Uterus (tissue), 2 donors: ENCODE data around the gene MTFR1L.

Experiments used
- CTCF ChIP-seq, 4 experiments: fragments of 200-600 bp in 2 of 4; fragments of 450-650 bp in 2 of 4; sonication (generic) in 2 of 4; IDR thresholded peaks; one replicate each; pipeline ENCODE4 v1.5.1; 2016 to 2019; ENCODE audit warnings: antibody characterized with exemption in 4 of 4, mild to moderate bottlenecking in 2 of 4, moderate library complexity in 1 of 4
- POLR2A ChIP-seq, 2 donors: fragments of 450-650 bp; IDR thresholded peaks; one replicate each; pipeline ENCODE4 v1.6.1; 2016; ENCODE audit warnings: antibody characterized with exemption in 2 of 2, mild to moderate bottlenecking in 1 of 2, moderate library complexity in 1 of 2

DNA sequence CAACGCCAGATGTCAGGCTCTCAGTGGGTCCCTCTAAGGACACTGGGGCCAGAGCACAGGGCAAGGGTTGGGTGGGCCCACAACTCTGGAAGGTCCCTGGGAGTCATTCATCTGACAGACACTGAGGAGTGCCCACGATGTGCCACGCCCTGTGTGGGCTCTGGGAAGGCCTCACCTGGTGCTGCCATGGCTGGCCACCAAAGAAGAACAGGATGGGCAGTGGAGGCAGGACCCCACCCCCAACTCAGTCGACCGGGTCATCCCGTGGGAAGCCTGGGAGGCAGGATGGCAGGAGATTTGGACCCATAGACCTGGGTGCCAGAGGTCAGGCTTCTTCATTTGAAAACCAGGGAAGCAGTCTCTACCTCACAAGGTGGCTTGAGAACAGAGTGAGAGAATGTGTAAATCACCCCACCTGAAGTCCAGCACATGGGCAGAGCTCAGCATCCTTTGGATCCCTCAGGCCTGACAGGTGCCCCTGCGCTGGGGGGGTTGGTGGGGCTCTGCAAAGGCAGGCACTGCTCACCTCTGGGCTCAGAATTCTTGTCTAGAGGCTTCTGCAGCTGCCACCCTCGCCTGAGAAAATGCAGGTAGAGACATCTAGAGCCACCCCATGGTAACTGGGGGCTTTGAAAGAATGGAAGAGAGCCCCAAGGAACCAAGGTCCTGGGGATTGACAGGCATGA is 20.9 kb upstream of the MTFR1L start:
- TF ChIP-seq POLR2A (IDR thresholded peaks at IDR 0.05), result no peak
- TF ChIP-seq CTCF (IDR thresholded peaks at IDR 0.05), result no peak
